HEK293T (cell line): ENCODE results near the gene HSPG2.

Source experiments
- FOXA1 ChIP-seq: fragments of 450-650 bp; IDR thresholded peaks from 2 replicates; pipeline ENCODE4 v1.6.1; 2016; ENCODE audit warnings: mild to moderate bottlenecking
- FOXK2 ChIP-seq: fragments of 450-650 bp; IDR thresholded peaks from 2 replicates; pipeline ENCODE4 v1.6.1; 2016; ENCODE audit warnings: mild to moderate bottlenecking
- NFRKB ChIP-seq: fragments of 450-650 bp; IDR thresholded peaks from 2 replicates; pipeline ENCODE4 v1.6.1; 2016; ENCODE audit warnings: mild to moderate bottlenecking, moderate library complexity
- TARDBP ChIP-seq: fragments of 450-650 bp; IDR thresholded peaks from 2 replicates; pipeline ENCODE4 v1.6.1; 2016
- ZNF384 ChIP-seq: fragments of 450-650 bp; IDR thresholded peaks from 2 replicates; pipeline ENCODE4 v1.6.1; 2016

- no peak for TF ChIP-seq FOXK2
- TF ChIP-seq ZNF384, result no peak
- TF ChIP-seq NFRKB, result no peak
- no peak for TF ChIP-seq FOXA1
- TF ChIP-seq TARDBP, result no peak
These were observed 611 bp downstream of the HSPG2 start for GRCh38 chr1:21936366-21937031.
